HG03342 (cell line): ENCODE measurements around the gene DOCK1.

ENCODE experiments used
- ATAC-seq: cut with Tn5 transposase; IDR thresholded peaks from one replicate; pipeline ENCODE4 v1.9.1; 2021; ENCODE audit warnings: mild to moderate bottlenecking, moderate library complexity; ENCODE audit not compliant: unreplicated experiment

DOCK1 gene

GRCh38 chr10:127408733-127409132 lies 503.5 kb downstream of the DOCK1 start:
- no peak for ATAC-seq

GRCh38 chr10:127410030-127410429 lies 504.8 kb downstream of the DOCK1 start:
- ATAC-seq, result no peak

GRCh38 chr10:127411062-127411461 lies 505.8 kb downstream of the DOCK1 start:
- no peak for ATAC-seq

GRCh38 chr10:127413326-127413725 lies 508.1 kb downstream of the DOCK1 start:
- no peak for ATAC-seq

GRCh38 chr10:127414024-127414423 lies 508.8 kb downstream of the DOCK1 start:
- ATAC-seq, result no peak

- no peak for ATAC-seq
These were observed 509.9 kb downstream of the DOCK1 start for GRCh38 chr10:127415116-127415515.

- no peak for ATAC-seq
These were observed 510.8 kb downstream of the DOCK1 start for GRCh38 chr10:127415901-127416581.

- no peak for ATAC-seq
These were observed 511.8 kb downstream of the DOCK1 start for GRCh38 chr10:127417031-127417430.

GRCh38 chr10:127417686-127418401 lies 512.6 kb downstream of the DOCK1 start:
- no peak for ATAC-seq

GRCh38 chr10:127418536-127419168 lies 513.4 kb downstream of the DOCK1 start:
- no peak for ATAC-seq

- no peak for ATAC-seq
These were observed 515.0 kb downstream of the DOCK1 start for GRCh38 chr10:127420138-127420684.

GRCh38 chr10:127423218-127423915 lies 518.1 kb downstream of the DOCK1 start:
- ATAC-seq, result no peak

- no peak for ATAC-seq
These were observed 519.5 kb downstream of the DOCK1 start for GRCh38 chr10:127424594-127425264.

GRCh38 chr10:127426746-127427145 lies 521.5 kb downstream of the DOCK1 start:
- ATAC-seq, result no peak

- no peak for ATAC-seq
These were observed 522.7 kb downstream of the DOCK1 start for GRCh38 chr10:127427926-127428325.

- ATAC-seq, result no peak
These were observed 523.3 kb downstream of the DOCK1 start for GRCh38 chr10:127428385-127428980.

- no peak for ATAC-seq
These were observed 524.5 kb downstream of the DOCK1 start for GRCh38 chr10:127429601-127430312.

GRCh38 chr10:127431525-127431924 lies 526.3 kb downstream of the DOCK1 start:
- ATAC-seq, result no peak

GRCh38 chr10:127434006-127434405 lies 528.8 kb downstream of the DOCK1 start:
- ATAC-seq, result no peak

- ATAC-seq, result no peak
These were observed 530.0 kb downstream of the DOCK1 start for GRCh38 chr10:127435246-127435645.
